Keratinocyte (primary cell): Measurements from ENCODE around the gene H2AZ2. TPM values are rescaled to one million over a fixed set of nuclear protein-coding genes. Genes with fewer than 3 reads are reported as not detected.
"Not testable (repeated sequence)": the region's sequence is repeated elsewhere in the genome, so short reads cannot be mapped to it uniquely, and the experiment has no call there.

Experiments used
- DNase-seq: peaks from one replicate; pipeline ENCODE4 v3.0.0-alpha.2; 2011; ENCODE audit warnings: low read depth, missing footprints, low spot score
- FAIRE-seq: peaks from 2 replicates; lab custom pipeline; 2011; peaks lifted over from hg19 to GRCh38; lab: Jason Lieb, UNC
- H2AFZ ChIP-seq: 2 replicates; pipeline ENCODE4 v1.6.0; 2012; ENCODE audit warnings: low read length, control low read depth, inconsistent platforms; ENCODE audit not compliant: control insufficient read depth
- H3K27ac ChIP-seq: 2 replicates; pipeline ENCODE4 v1.5.1; 2011; ENCODE audit warnings: low read length; ENCODE audit not compliant: control insufficient read depth, insufficient read depth
- H3K27me3 ChIP-seq: 3 replicates; pipeline ENCODE4 v1.6.0; 2011; ENCODE audit warnings: low read length; ENCODE audit not compliant: control insufficient read depth, insufficient read depth; ENCODE audit errors: extremely low read depth
- H3K36me3 ChIP-seq, 2 experiments: 2 replicates in 1 of 2; 3 replicates in 1 of 2; pipeline ENCODE4 v1.5.1; 2011; ENCODE audit warnings: low read length in 2 of 2, mild to moderate bottlenecking in 1 of 2; ENCODE audit not compliant: control insufficient read depth in 2 of 2, insufficient read depth in 2 of 2; ENCODE audit errors: extremely low read depth in 1 of 2
- H3K4me1 ChIP-seq: 3 replicates; pipeline ENCODE4 v1.5.1; 2011; ENCODE audit warnings: low read length; ENCODE audit not compliant: control insufficient read depth, insufficient read depth; ENCODE audit errors: extremely low read depth
- H3K4me2 ChIP-seq: 3 replicates; pipeline ENCODE4 v1.6.0; 2011; ENCODE audit warnings: low read depth, low read length; ENCODE audit not compliant: control insufficient read depth, insufficient read depth; ENCODE audit errors: extremely low read depth
- H3K4me3 ChIP-seq, 3 experiments: fragments of 200-600 bp in 1 of 3; sonication (generic) in 1 of 3; 2 replicates in 2 of 3; 3 replicates in 1 of 3; pipeline ENCODE4 v1.5.1; 2011 to 2016; ENCODE audit warnings: low read length in 3 of 3, mild to moderate bottlenecking in 3 of 3, control low read depth in 2 of 3, inconsistent platforms in 1 of 3, low read depth in 1 of 3, mixed read lengths in 1 of 3, mixed run types in 1 of 3, moderate library complexity in 1 of 3; ENCODE audit not compliant: control insufficient read depth in 2 of 3, insufficient read depth in 2 of 3; ENCODE audit errors: extremely low read depth in 1 of 3
- H3K79me2 ChIP-seq: 2 replicates; pipeline ENCODE4 v1.6.0; 2012; ENCODE audit warnings: low read length; ENCODE audit not compliant: control insufficient read depth, insufficient read depth
- H3K9ac ChIP-seq: 3 replicates; pipeline ENCODE4 v1.6.0; 2011; ENCODE audit warnings: low read length; ENCODE audit not compliant: control insufficient read depth, insufficient read depth; ENCODE audit errors: extremely low read depth
- H3K9me1 ChIP-seq: 3 replicates; pipeline ENCODE4 v1.6.0; 2011; ENCODE audit warnings: low read length; ENCODE audit not compliant: control insufficient read depth, insufficient read depth; ENCODE audit errors: extremely low read depth
- H3K9me3 ChIP-seq: 2 replicates; pipeline ENCODE4 v1.5.1; 2012; ENCODE audit warnings: low read depth, low read length; ENCODE audit not compliant: control insufficient read depth
- H4K20me1 ChIP-seq: 3 replicates; pipeline ENCODE4 v1.6.0; 2011; ENCODE audit warnings: low read length; ENCODE audit not compliant: control insufficient read depth, insufficient read depth; ENCODE audit errors: extremely low read depth
- CTCF ChIP-seq, 3 experiments: IDR thresholded peaks in 1 of 3; conservative IDR thresholded peaks in 1 of 3; optimal IDR thresholded peaks in 1 of 3; 2 replicates in 2 of 3; 3 replicates in 1 of 3; pipeline versions ENCODE3 to v1.5.1; 2011; ENCODE audit warnings: low read length in 3 of 3, mild to moderate bottlenecking in 3 of 3, moderate library complexity in 2 of 3, control low read depth in 1 of 3, inconsistent platforms in 1 of 3; ENCODE audit not compliant: insufficient read depth in 2 of 3; ENCODE audit errors: extremely low read depth in 1 of 3
- EZH2 ChIP-seq: IDR thresholded peaks from one replicate; pipeline ENCODE4 v1.6.1; 2012; ENCODE audit warnings: inconsistent platforms, mild to moderate bottlenecking, low read length, moderate library complexity
- dilution Hi-C: fragments of 300-500 bp; cut with MboI; formaldehyde crosslinking; loops from one replicate; pipeline ENCODE4 v1.7.0; 2020; ENCODE audit warnings: low sequenced_read_pairs; ENCODE audit not compliant: extremely low pct_ligation_motif_present
- polyA plus RNA-seq, 5 experiments: library from polyadenylated mRNA; depleted of rRNA in 3 of 5; stranded (reverse) in 3 of 5; stranded (forward) in 1 of 5; unstranded in 1 of 5; fragments of >200 nt; gene quantifications; 1 replicate in 1 of 5; 2 replicates in 3 of 5; 3 replicates in 1 of 5; pipeline versions ENCODE4 v1.2.1 to v1.2.3, GENCODE V29; 2011 to 2012; ENCODE audit warnings: missing spikeins in 2 of 5, low read depth in 1 of 5, low replicate concordance in 1 of 5

Gene H2AZ2
- polyA plus RNA-seq, 1 donor (not counting 4 experiments of a cell fraction or from before 2014, with no cell fraction given), result 131 TPM

- no peak for TF ChIP-seq CTCF (optimal IDR thresholded peaks at IDR 0.05 in 1 of 3, IDR thresholded peaks at IDR 0.05 in 1 of 3, conservative IDR thresholded peaks at IDR 0.05 in 1 of 3; ENCODE audit: extremely low read depth in 1 of 3, insufficient read depth in 2 of 3, low read length in 3 of 3)
- no peak for TF ChIP-seq EZH2
- Histone ChIP-seq H3K9ac (no peak overlapping the region), H3K36me3 (no peaks in the 10 kb centered on the region), H4K20me1 (no peaks in the 10 kb centered on the region), H3K9me3 (no peaks in the 10 kb centered on the region), H3K79me2 (no peaks in the 10 kb centered on the region), H3K27ac (no peak overlapping the region), H3K4me3 (no peak overlapping the region), H3K9me1 (no peaks in the 10 kb centered on the region), H3K27me3 (no peaks in the 10 kb centered on the region), H3K4me1 (peaks cover 3% of the 10 kb centered on the region), H2AFZ (no peak overlapping the region), H3K4me2 (no peak overlapping the region)
- DNase-seq (no peak), FAIRE-seq (no peak)
- dilution Hi-C loops, result no loop called here
Observed at GRCh38 chr7:44808914-44809393, 38.9 kb downstream of the H2AZ2 start.

- no peak for DNase-seq
- Histone ChIP-seq H3K4me3 (no peak overlapping the region), H3K9ac (no peak overlapping the region), H3K36me3 (peaks cover 12 to 18% of the 10 kb centered on the region in 2 experiments), H3K4me2 (no peak overlapping the region), H3K9me1 (peaks cover 3% of the 10 kb centered on the region), H3K79me2 (peaks cover 3% of the 10 kb centered on the region), H3K27ac (no peak overlapping the region), H4K20me1 (peaks cover 18% of the 10 kb centered on the region), H3K4me1 (peaks cover 5% of the 10 kb centered on the region), H3K9me3 (no peaks in the 10 kb centered on the region), H2AFZ (no peak overlapping the region), H3K27me3 (no peaks in the 10 kb centered on the region)
- dilution Hi-C loops, result no loop called here
- FAIRE-seq, result no peak
- TF ChIP-seq EZH2 (no peak), CTCF (optimal IDR thresholded peaks at IDR 0.05 in 1 of 3, IDR thresholded peaks at IDR 0.05 in 1 of 3, conservative IDR thresholded peaks at IDR 0.05 in 1 of 3; ENCODE audit: extremely low read depth in 1 of 3, insufficient read depth in 2 of 3, low read length in 3 of 3) (no peak)
Observed at GRCh38 chr7:44805950-44806349, 41.9 kb downstream of the H2AZ2 start.

GRCh38 chr7:44803828-44804519 is 43.9 kb downstream of the H2AZ2 start:
- H3K9me3 ChIP-seq, FAIRE-seq, H3K27me3 ChIP-seq, H3K27ac ChIP-seq, H3K9ac ChIP-seq, H2AFZ ChIP-seq, H3K9me1 ChIP-seq, DNase-seq, H3K4me3 ChIP-seq, dilution Hi-C loops, H3K4me2 ChIP-seq: not testable (repeated sequence)
- H3K36me3 ChIP-seq, result peaks cover 17 to 33% of the 10 kb centered on the region in 2 experiments
- peaks cover 16% of the 10 kb centered on the region for H3K4me1 ChIP-seq
- peaks cover 15% of the 10 kb centered on the region for H3K79me2 ChIP-seq
- H4K20me1 ChIP-seq, result peaks cover 31% of the 10 kb centered on the region
